Measurements from ENCODE around the gene LRP1-AS.
"Not testable (repeated sequence)": the region's sequence is repeated elsewhere in the genome, so short reads cannot be mapped to it uniquely, and the experiment has no call there.

LRP1-AS gene

GRCh38 chr12:57138526-57139272 is 8.7 kb downstream of the LRP1-AS start:
- DNase-seq = no peak

DNA sequence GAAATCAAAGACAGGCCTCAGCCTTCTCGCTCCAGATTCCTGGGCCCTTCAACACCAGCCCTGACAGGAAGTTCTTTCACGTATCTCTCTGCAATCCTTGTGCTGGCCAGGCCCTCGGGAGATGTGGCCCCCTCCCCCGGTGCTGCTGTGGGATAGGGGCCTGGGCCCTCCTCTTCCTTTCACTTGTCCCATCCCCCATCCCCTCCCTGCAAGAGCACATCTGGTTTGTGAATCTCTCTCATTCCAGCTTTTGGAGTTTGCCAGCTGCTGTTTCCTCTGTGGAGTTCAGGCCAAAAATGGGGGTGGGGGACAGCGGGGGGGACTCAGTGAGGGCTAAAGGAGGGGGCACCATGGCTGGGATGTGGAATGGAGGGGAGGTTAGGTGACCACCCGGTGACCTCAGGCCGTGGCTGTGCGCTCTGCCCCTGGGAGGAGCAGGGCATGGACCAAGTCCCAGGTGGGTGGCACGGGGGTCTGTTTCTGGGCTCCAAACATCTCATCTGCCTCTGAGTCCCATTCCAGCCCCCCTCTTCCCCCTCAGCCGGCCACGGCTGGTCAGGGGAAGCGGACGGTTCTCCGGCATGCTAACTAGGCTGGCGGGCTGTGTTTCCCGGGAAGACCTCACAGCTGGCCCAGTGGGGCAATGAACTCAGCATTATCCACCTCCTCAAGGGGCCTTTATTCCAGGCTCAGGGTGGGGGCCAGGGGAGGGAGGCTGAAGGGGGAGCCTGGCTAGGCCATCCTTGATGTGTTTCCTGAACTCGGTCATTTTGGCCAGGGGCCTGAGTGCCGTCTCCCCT is 11.7 kb downstream of the LRP1-AS start:
- no peak for DNase-seq

DNA sequence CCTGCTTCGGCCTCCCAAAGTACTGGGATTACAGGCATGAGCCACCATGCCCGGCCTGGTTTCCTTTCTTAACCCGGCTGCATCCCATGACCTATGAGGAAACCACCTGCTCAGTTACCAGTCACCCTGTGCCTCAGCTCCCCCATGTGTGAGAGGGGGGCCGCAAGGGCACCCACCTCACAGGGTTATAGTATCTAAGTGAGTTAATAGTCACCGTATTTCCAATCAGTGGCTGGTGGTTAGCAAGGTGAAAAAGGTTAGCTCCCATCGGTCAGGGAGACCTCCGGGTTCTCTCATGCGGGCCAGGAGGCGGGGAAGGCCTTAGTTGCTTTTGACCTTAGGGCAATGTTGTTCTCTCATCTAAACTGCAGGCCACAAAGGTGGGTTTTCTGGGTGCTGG is 12.5 kb downstream of the LRP1-AS start:
- DNase-seq = no peak

DNA sequence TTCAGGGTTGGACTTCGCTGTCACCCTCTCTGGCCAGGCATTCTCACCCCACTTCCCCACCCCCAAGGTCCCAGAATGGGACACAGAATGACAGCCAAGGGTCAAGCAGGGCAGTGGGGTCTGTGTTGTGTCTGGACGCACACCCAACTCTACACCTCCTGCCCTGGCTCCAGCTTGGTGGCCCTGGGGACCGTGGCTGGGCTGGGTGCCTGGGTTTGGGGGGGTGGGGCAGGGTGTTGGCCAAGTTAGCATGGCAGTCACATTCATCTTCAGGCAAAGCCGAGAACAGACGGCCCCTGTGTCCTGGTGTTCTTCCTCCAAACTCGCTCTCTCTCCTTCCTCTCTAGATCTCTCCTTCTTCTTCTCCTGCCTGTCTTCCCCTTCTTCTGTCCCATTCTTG is 13.5 kb downstream of the LRP1-AS start:
- no peak for DNase-seq

DNA sequence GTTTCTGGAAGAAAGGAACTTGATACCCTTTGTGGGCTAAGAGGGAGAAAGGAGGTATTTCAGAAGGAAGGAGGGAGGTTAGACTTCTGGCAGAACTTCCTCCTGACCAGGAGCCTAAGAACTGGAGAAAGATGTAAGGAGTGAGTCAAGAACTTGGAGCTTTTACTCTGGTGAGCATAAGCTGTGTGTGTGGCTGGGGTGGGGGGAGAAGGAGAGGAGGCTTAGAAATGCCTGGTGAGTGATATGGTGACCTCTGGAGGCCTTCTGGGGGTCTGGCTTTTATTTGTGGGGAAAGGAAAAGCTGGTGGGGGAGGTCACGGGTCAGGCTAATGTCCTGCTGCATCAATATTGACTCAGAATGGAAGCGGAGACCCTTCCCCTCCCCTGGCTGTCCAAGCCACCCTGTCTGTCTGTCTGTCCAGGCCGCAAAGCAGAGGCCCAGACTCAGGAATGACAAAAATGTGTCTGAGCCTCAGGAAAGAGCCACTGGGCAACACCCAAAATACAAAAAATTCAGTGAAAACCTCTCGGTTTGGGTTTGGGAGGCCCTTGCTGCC is 14.3 kb downstream of the LRP1-AS start:
- no peak for DNase-seq

DNA sequence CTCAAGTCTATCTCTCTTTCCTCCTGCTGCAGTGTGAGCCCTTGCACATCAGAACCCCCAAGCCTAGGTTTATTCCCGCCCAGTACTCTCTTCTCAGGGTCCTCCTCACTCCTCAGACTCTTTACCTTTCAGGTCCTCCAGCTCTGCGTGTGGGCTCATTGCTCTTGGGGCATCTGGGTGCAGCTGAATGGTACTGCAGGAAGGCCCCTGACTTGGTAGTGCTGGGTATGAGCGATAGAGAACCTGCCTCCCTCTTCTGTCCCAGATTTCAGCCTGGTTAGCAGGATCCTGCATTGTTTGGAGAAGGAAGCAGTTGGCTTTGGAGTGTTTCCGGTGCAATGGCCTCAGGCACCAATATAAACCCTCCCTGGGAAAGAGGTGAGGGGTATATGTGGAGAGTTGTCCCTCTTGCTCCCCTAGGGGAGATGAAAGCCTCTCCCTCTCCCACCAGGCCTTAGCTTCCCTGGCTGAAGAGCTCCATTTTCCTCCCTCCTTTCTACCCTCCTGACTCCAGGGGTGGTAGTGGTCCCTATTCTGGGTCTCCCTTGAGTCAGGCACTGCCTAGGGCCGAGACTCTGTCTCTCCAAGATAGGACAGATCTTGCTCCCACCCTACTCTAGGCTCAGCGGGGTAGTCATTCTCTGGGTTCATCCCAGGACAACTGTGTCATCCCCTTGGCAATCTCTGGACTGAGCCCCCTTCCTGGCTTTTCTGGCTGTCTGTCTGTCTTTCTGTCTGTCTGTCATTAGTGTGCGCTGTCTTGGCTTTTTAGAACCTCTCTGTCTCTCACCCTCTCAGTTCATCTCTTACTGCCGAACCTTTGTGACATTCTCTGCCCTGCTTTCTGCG is 15.3 kb downstream of the LRP1-AS start:
- DNase-seq = no peak

GRCh38 chr12:57130941-57131340 is 16.5 kb downstream of the LRP1-AS start:
- no peak for DNase-seq

DNA sequence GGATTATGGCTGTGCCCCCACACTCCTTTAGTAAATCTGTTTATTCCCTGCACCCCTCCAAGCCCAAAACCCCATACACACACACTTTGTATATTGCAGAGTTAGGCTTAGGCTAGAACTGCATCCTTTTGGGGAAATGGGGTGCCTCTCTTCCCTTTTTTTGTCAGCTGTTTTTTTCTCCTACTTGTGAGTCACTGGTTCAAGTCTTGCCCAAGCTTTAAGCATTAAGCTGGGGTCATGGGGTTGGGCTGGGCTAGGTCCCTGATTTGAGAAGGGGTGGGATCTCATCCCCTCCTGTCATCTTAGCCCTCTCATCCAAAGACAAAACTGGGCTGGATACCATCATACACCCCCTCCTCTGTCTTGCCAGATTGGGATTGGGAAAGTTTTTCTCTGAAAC is 17.5 kb downstream of the LRP1-AS start:
- no peak for DNase-seq

DNA sequence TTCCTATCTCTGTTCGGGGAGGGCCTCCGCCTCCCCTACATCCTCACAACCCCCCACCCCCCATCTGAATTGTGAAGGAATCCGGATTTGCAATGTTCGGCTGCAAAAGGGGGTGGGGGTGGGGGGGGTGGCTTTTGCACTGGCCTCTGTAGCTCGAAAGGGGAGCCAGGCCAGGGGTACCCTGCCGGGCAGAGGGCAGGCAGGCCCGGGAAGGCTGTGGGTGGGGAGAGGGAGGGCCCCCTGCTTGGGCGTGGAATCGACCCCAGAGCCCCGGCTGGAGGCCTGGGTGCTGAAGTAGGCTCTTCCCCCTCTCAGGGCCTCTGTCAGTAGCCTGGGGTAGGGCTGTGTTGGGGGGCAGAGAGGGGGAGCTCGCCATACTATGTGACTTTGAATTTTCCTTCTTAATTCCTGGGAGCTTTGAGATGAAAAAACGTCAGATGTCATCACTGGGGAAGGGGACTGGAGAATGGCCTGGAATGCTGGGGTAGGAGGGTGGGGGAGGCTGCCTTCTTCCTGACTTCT is 18.0 kb downstream of the LRP1-AS start:
- no peak for DNase-seq

DNA sequence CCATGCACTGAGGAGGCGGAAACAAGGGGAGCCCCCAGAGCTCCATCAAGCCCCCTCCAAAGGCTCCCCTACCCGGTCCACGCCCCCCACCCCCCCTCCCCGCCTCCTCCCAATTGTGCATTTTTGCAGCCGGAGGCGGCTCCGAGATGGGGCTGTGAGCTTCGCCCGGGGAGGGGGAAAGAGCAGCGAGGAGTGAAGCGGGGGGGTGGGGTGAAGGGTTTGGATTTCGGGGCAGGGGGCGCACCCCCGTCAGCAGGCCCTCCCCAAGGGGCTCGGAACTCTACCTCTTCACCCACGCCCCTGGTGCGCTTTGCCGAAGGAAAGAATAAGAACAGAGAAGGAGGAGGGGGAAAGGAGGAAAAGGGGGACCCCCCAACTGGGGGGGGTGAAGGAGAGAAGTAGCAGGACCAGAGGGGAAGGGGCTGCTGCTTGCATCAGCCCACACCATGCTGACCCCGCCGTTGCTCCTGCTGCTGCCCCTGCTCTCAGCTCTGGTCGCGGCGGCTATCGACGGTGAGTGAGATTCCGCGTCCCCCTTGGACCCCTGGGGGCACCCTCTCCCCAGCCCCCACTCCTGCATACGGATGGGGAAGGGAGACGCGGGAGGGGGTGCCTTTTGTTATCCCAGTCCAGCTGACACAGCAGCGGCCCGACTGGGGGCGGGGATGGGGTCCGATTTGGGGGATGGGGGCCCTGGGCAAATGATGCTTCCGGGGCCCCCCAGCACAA is 18.7 kb downstream of the LRP1-AS start:
- peak in 2 of 4 experiments; percentile 36 to 75 for DNase-seq

DNA sequence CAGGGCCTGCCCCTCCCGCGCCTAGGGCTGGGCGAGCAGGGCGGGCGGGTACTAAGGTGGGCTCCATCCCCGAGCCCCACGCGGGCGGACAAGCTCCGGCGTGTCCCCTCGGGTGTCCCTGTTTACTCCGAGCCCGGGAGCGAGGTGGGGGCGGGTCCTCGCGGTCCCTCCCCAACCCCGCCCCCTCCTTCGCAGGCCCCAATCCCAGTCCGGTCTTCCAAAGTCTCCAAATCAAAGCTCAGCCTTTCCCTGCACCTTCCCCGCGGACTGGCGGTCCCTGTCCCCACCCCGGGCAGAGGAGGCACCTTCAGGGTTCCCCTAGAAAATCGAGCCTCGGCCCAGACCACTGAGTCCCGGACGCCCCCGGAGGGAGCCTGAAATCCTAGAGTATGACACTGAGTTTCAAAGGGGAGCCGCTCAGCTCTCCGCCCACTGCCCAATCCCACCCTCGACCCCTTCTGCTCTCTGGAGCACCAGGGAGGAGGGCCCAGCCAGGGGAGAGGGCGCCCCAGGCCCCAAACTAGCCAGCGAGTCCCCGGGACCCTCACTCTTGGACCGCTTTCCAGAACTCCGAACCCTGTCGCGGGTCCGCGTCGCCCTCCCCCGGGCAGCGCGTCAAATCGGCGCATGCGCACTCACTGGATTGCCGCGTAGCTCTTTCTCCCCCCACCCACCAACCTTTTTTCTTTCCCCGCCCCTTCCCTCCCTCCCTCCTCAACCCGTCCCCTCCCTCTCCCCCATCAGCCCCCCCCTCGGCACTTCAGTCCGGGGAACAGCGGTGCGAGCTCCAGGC is 19.5 kb downstream of the LRP1-AS start, which contains the start of gene LRP1:
TSS of gene LRP1 (plus strand) at position 758 of the 793 bp plus-strand sequence. CDS start 482 bp downstream, outside the sequence.
- DNase-seq = peak; percentile 50 to 77 (median 60)

- peak in 2 of 4 experiments; percentile 8 to 29 for DNase-seq
Measured at GRCh38 chr12:57127101-57127725, 20.2 kb downstream of the LRP1-AS start.

- no peak for DNase-seq
Measured at GRCh38 chr12:57126561-57126960, 20.9 kb downstream of the LRP1-AS start.

GRCh38 chr12:57126061-57126460 is 21.4 kb downstream of the LRP1-AS start:
- no peak for DNase-seq

- peak; percentile 13 to 58 (median 44) for DNase-seq
Measured at GRCh38 chr12:57124261-57124877, 23.1 kb downstream of the LRP1-AS start.

DNA sequence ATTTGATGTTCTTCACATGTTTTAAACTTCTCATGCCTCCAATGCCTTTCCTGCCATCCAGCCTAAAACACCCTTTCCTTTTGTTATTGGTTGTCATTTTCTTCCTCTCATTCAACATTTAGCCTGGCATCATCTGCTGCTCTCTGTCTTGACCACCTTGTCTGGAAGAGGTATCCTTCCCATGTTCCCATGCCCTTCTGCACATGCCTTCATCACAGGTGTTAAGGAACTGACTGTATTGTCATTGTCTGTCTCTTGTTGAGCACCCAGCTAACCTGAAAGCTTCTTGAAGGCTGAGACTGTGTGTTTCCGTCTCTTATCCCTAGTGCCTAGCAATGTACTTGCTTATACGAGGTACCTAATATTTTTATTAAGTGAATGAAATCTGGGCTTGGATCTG is 23.6 kb downstream of the LRP1-AS start:
- no peak for DNase-seq

DNA sequence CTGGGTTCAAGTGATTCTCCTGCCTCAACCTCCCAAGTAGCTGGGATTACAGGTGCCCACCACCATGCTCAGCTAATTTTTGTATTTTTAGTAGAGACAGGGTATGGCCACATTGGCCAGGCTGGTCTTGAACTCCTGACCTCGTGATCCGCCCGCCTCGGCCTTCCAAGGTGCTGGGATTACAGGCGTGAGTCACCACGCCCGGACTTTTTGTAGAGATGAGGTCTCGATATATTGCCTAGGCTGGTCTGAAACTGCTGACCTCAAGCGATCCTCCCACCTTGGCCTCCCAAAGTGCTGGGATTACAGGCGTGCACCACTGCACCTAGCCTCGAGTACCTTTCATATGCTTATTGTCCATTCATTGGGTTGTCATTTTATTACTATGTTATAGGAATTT is 26.7 kb downstream of the LRP1-AS start:
- DNase-seq = not testable (repeated sequence)

- no peak for DNase-seq
Measured at GRCh38 chr12:57119294-57120085, 27.9 kb downstream of the LRP1-AS start.

DNA sequence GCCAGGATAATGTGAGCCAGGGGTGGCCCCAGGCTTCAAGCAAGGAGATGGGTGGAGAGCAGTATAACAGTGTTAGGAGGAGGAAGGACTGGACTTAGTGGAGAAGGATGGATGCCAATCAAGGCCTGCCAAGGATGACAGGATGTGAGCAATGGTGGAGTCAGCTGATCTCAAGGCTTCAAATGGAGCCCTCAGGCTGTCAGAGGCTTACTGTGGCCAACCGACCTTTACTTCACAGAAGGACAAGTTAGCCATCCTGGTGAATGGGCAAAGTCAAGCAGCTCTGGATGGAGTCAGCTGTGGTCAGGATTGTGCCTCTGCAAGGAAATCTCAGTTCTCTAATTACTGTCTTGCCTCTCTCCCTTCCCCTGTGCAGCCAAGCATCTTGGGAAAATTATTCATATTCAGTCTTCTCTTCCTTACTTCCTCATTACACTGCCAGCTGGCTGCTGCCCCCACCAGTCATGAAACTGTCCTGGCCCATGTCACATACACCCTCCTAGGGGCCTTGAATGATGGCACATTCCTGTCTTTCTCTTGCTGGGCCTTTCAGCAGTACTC is 28.6 kb downstream of the LRP1-AS start:
- no peak for DNase-seq
